Activated CD4-positive, alpha-beta T cell treated with anti-CD3 and anti-CD28 coated beads for 48 hours (primary cell): ENCODE results near the gene RER1.

Source experiments
- DNase-seq: peaks from one replicate; pipeline ENCODE4 v3.0.0-alpha.2; 2020

The RER1 gene

DNA sequence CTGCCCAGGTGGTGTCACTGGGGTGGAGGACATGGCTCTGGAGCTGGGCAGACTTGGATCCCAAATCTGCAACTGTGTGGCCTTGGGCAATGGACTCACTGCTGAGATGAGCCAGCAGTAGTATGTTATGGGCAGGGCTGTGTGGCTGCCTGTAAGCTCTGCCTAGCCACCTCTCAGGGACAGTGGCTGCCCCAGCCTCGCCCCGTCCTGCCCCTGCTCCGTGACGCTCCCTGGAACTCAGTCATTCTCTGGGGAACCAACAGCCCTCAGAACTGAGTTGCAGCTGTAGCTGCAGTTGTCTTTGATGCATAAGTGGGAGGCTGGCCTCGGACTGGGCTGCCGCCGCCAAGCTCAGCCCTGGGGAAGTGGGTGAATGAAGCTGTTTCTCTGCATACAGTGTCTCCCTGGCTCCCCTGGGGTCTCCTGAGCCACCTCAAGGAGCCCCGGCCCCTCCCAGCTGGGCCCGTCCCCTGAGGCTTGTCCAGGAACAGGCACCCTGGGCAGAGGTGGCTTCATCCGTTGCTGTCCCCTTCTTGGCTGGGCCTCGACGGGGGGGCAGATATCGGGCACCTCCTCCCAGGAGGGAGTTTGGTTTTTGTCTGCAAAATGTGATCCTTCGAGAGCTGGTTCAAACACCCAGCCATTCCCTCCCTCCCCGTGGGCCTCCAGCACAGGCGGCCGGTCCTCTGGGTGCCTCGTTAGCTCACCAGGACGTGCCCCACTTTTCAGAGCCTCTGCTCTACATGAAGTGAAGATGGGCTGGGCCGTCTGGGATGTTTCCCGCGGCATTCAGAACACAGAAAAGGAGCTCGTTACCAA is 58.2 kb downstream of the RER1 start:
- DNase-seq = no peak

DNA sequence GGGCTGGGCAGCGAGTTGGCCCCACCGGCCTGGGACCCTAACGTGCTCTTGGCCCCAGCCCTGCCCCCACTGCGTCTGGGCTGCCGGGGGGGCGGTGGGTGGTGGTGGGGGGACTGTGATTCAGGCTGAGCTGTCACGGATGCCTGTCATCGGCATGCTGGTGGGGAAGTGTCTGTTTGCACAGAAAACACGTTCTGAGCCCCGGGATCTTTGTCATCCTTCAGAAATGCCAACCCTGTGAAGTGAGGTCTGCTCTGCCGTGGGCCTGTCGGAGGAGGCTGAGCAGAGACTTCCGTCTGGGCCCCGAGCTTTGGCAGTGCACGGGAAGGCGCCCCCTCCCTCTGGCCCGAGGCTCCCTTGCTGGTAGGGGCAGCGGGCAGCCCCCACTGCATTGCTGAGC is 60.1 kb downstream of the RER1 start:
- no peak for DNase-seq

DNA sequence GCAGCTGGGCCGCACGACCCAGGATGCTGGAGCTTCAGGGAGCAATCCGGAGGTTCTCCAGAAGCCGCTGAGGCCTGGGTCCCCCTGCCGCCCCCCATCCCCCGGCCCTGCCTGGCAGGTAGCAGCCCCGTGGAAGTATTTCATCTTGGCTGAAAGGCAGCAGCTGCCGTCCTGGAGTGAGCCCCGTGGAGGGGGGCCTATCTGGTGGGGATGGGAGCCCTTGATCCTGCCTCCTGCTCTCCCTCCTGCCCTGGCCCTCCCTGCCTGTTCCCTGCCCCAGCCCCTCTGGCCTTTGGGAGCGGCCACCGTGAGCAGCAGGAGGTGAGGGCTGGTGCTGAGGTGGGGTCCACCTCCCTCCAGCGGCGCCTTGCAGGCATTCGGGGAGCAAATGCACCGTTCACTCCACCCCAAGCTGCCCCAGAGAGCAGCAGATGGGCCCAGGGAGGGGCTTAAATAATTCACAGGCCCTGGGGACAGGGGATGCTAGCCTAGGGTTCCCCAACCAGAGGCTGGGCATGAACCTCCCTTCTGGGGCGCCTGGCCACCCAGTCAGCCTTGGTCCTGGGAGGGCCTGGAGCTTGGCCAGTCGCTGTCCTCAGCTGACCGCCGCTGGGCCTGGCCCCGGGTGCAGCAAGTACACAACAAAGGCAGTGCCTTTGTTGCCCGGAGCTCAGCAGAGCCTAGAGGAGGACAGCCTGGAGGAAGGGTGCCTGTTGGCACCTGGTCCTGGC is 60.7 kb downstream of the RER1 start:
- DNase-seq = no peak

DNA sequence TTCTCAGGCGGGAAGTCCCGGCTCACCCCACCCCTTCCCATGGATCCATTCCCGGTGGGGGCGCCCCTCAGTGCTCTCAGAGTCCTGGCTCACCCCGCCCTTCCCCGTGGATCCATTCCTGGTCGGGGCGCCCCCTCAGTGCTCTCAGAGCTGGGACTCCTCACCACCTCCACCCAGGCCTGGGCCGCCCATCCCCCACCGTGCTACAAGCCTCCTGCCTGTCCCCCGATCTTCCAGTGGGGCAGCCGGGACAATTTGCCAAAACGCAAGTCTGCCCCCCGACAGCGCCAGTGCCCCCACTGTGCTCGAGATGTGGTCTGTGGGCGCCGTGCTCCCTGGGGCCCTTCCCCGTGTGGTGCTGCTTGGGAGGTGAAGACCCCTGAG is 61.3 kb downstream of the RER1 start:
- no peak for DNase-seq

DNA sequence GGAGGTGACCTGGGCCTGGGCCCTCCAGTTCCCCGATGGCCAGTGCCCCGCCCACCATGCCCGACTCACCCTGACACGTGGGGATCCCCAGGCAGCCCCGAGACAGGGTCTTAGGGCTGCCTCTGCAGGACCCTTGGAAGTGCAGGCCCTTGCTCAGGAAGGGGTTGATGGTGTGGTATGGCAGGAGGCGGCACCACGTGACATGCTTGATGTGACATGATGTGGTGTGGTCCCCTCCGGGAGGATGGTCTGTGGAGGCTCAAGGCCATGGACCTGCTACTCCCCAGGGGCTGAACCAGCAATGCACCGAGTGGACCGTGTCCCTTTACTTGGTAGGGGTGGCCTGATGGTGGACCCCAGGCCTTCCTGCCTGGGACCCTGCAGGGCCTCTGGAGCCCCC is 62.6 kb downstream of the RER1 start:
- no peak for DNase-seq
